GM12878 (cell line): ENCODE measurements around the gene GFOD2. TPM values are rescaled to one million over a fixed set of nuclear protein-coding genes. Genes with fewer than 3 reads are reported as not detected.

Source experiments
- ATAC-seq: fragments of 200-7000 bp; cut with Tn5 transposase; 3 replicates; pipeline ENCODE4 v1.9.1; 2020; ENCODE audit warnings: mild to moderate bottlenecking, moderate library complexity
- BruUV-seq: library from RNA; stranded (reverse); fragments of 400-500 nt; replicated peaks from 2 replicates; lab custom pipeline; 2021; lab: Mats Ljungman, UMichigan
- CTCF ChIA-PET: fragments of 300-600 bp; sonication (Branson Sonifier 250); formaldehyde crosslinking; extraction: SDS; loops from one replicate; lab custom pipeline; 2021; ENCODE audit warnings: inconsistent platforms; lab: Yijun Ruan, JAX
- POLR2A ChIA-PET: fragments of 350-600 bp; formaldehyde crosslinking; extraction: SDS; loops from one replicate; lab custom pipeline; 2021; ENCODE audit warnings: inconsistent platforms; lab: Charles Lee
- RAD21 ChIA-PET: fragments of 300-600 bp; sonication (Branson Sonifier 250); formaldehyde crosslinking; loops from one replicate; lab custom pipeline; 2023; ENCODE audit warnings: antibody characterized with exemption; ENCODE audit not compliant: unreplicated experiment; lab: Charles Lee
- SMC1A ChIA-PET: fragments of 300-600 bp; sonication (Branson Sonifier 250); formaldehyde crosslinking; loops from one replicate; lab custom pipeline; 2023; ENCODE audit not compliant: unreplicated experiment, uncharacterized antibody; lab: Charles Lee
- DNase-seq: peaks from one replicate; pipeline ENCODE4 v3.0.0-alpha.2; 2011; ENCODE audit warnings: low read depth, low spot score
- FAIRE-seq: peaks from 3 replicates; lab custom pipeline; 2011; peaks lifted over from hg19 to GRCh38; lab: Jason Lieb, UNC
- H2AFZ ChIP-seq: 2 replicates; pipeline ENCODE4 v1.6.0; 2011; ENCODE audit warnings: low read depth, low read length, control low read depth; ENCODE audit not compliant: control insufficient read depth
- H3K27ac ChIP-seq: 2 replicates; pipeline ENCODE4 v1.5.1; 2011; ENCODE audit warnings: control low read depth; ENCODE audit not compliant: control insufficient read depth, insufficient read depth
- H3K27me3 ChIP-seq, 2 experiments: replicated peaks in 1 of 2; 2 replicates each; pipeline versions ENCODE4 v1.6.0 to v1.6.1; 2011; ENCODE audit warnings: low read length in 1 of 2; ENCODE audit not compliant: control insufficient read depth in 2 of 2, insufficient read depth in 2 of 2
- H3K36me3 ChIP-seq, 2 experiments: 2 replicates each; pipeline ENCODE4 v1.5.1; 2011; ENCODE audit warnings: low read length in 1 of 2; ENCODE audit not compliant: control insufficient read depth in 2 of 2, insufficient read depth in 2 of 2
- H3K4me1 ChIP-seq: 2 replicates; pipeline ENCODE4 v1.6.1; 2011; ENCODE audit warnings: mild to moderate bottlenecking, low read length, moderate library complexity, mixed read lengths; ENCODE audit not compliant: control insufficient read depth, insufficient read depth
- H3K4me2 ChIP-seq: 2 replicates; pipeline ENCODE4 v1.6.0; 2011; ENCODE audit warnings: control low read depth; ENCODE audit not compliant: control insufficient read depth, insufficient read depth
- H3K4me3 ChIP-seq: fragments of 200-600 bp; sonication (generic); 2 replicates; pipeline ENCODE4 v1.5.1; 2016
- H3K79me2 ChIP-seq: 2 replicates; pipeline ENCODE4 v1.6.0; 2011; ENCODE audit warnings: low read length; ENCODE audit not compliant: control insufficient read depth, insufficient read depth
- H3K9ac ChIP-seq: 2 replicates; pipeline ENCODE4 v1.8.0; 2011; ENCODE audit warnings: low read length, control low read depth, mixed read lengths; ENCODE audit not compliant: control insufficient read depth, insufficient read depth
- H3K9me3 ChIP-seq: replicated peaks from 3 replicates; pipeline ENCODE4 v1.5.1; 2011; ENCODE audit warnings: mild to moderate bottlenecking, low read length; ENCODE audit not compliant: control insufficient read depth, insufficient read depth
- H4K20me1 ChIP-seq: 2 replicates; pipeline ENCODE4 v1.6.0; 2011; ENCODE audit not compliant: control insufficient read depth, insufficient read depth
- CHD1 ChIP-seq: IDR thresholded peaks from 2 replicates; pipeline ENCODE4 v1.6.1; 2012; ENCODE audit warnings: low read depth, low read length, improper control_type of control experiment
- HCFC1 ChIP-seq: fragments of 150-350 bp; IDR thresholded peaks from 2 replicates; pipeline ENCODE4 v1.6.1; 2014; ENCODE audit warnings: low read length
- KLF5 ChIP-seq: fragments of 450-650 bp; IDR thresholded peaks from 2 replicates; pipeline ENCODE4 v1.6.1; 2014; ENCODE audit warnings: mild to moderate bottlenecking; ENCODE audit not compliant: partially characterized antibody
- MTA2 ChIP-seq: fragments of 450-650 bp; IDR thresholded peaks from 2 replicates; pipeline ENCODE4 v1.6.1; 2016; ENCODE audit warnings: low read depth, mild to moderate bottlenecking, moderate library complexity
- MXI1 ChIP-seq: fragments of 150-350 bp; IDR thresholded peaks from 2 replicates; pipeline ENCODE4 v1.6.1; 2011; ENCODE audit warnings: low read depth, mild to moderate bottlenecking, inconsistent platforms, low read length, improper control_type of control experiment
- NBN ChIP-seq: fragments of 450-650 bp; IDR thresholded peaks from 2 replicates; pipeline ENCODE4 v1.6.1; 2016
- POU2F2 ChIP-seq: IDR thresholded peaks from 3 replicates; pipeline ENCODE4 v1.6.1; 2011; ENCODE audit warnings: low read depth, mild to moderate bottlenecking, low read length, borderline replicate concordance
- SKIL ChIP-seq: fragments of 450-650 bp; IDR thresholded peaks from 2 replicates; pipeline ENCODE4 v1.6.1; 2017; ENCODE audit warnings: mild to moderate bottlenecking, low read depth, inconsistent platforms; ENCODE audit not compliant: poor library complexity, severe bottlenecking
- TCF12 ChIP-seq: IDR thresholded peaks from 2 replicates; pipeline ENCODE4 v1.6.1; 2011; ENCODE audit warnings: low read depth, mild to moderate bottlenecking, low read length
- WGBS: methylation state at CpG from one replicate; pipeline ENCODE4 v1.1.6; 2016; ENCODE audit warnings: low lambda C conversion rate; ENCODE audit not compliant: insufficient replicate concordance, insufficient coverage; ENCODE audit errors: missing lambda C conversion rate; 5-methylcytosine and 5-hydroxymethylcytosine counted together
- in situ Hi-C: fragments of 300-500 bp; cut with MboI; formaldehyde crosslinking; loops from 9 replicates; pipeline ENCODE4 v1.14.3; 2018; ENCODE audit warnings: mixed read lengths
- intact Hi-C: fragments of 100-400 bp; cut with micrococcal nuclease; formaldehyde crosslinking; loops from one replicate; pipeline ENCODE4 v1.14.2; 2022; ENCODE audit not compliant: unreplicated experiment
- polyA plus RNA-seq, 11 experiments: library from polyadenylated mRNA; depleted of rRNA in 4 of 11; unstranded in 6 of 11; stranded (reverse) in 5 of 11; fragments of >200 nt; fragmentation: Nextera tagmentation in 4 of 11; fragmentation: Illumina TruSeq in 1 of 11; extraction: Ambion mirVana in 4 of 11; extraction: Trizol in 1 of 11; gene quantifications; 1 replicate in 1 of 11; 2 replicates in 10 of 11; pipeline versions ENCODE4 v1.2.1 to v1.2.3, GENCODE V29; 2011 to 2016; ENCODE audit warnings: inconsistent platforms in 2 of 11, missing spikeins in 2 of 11, low read depth in 1 of 11
- total RNA-seq, 4 experiments: library from RNA; depleted of rRNA in 3 of 4; stranded (reverse); fragments of >200 nt in 3 of 4; fragmentation: Illumina TruSeq in 1 of 4; extraction: Trizol in 1 of 4; gene quantifications; 2 replicates each; pipeline versions ENCODE4 v1.2.1 to v1.2.3, GENCODE V29; 2013 to 2021
- TF ChIP-seq, protein P1 (sequence below): IDR thresholded peaks from 2 replicates; pipeline ENCODE4 v1.6.1; 2012; ENCODE audit warnings: improper control_type of control experiment, low read depth, low read length; ENCODE audit not compliant: insufficient replicate concordance

GFOD2 gene
- total and polyA plus RNA-seq, 10 of the 15 experiments (the other 5 are each of a cell fraction or from before 2014, with no cell fraction given), result 2.0 to 15.9 (median 12.0) TPM

- intact Hi-C loops, result no loop called here
- SMC1A ChIA-PET, result interaction anchor here (7.6 kb wide), 1 partner anchor 126 kb away, joined by 41 read pairs; no protein-coding TSS in a partner anchor
- TF ChIP-seq KLF5 (no peak), POU2F2 (no peak), CHD1 (no peak), MTA2 (no peak), NBN (no peak), MXI1 (no peak), SKIL (no peak), HCFC1 (no peak), TCF12 (no peak)
- TF ChIP-seq, protein P1, sequence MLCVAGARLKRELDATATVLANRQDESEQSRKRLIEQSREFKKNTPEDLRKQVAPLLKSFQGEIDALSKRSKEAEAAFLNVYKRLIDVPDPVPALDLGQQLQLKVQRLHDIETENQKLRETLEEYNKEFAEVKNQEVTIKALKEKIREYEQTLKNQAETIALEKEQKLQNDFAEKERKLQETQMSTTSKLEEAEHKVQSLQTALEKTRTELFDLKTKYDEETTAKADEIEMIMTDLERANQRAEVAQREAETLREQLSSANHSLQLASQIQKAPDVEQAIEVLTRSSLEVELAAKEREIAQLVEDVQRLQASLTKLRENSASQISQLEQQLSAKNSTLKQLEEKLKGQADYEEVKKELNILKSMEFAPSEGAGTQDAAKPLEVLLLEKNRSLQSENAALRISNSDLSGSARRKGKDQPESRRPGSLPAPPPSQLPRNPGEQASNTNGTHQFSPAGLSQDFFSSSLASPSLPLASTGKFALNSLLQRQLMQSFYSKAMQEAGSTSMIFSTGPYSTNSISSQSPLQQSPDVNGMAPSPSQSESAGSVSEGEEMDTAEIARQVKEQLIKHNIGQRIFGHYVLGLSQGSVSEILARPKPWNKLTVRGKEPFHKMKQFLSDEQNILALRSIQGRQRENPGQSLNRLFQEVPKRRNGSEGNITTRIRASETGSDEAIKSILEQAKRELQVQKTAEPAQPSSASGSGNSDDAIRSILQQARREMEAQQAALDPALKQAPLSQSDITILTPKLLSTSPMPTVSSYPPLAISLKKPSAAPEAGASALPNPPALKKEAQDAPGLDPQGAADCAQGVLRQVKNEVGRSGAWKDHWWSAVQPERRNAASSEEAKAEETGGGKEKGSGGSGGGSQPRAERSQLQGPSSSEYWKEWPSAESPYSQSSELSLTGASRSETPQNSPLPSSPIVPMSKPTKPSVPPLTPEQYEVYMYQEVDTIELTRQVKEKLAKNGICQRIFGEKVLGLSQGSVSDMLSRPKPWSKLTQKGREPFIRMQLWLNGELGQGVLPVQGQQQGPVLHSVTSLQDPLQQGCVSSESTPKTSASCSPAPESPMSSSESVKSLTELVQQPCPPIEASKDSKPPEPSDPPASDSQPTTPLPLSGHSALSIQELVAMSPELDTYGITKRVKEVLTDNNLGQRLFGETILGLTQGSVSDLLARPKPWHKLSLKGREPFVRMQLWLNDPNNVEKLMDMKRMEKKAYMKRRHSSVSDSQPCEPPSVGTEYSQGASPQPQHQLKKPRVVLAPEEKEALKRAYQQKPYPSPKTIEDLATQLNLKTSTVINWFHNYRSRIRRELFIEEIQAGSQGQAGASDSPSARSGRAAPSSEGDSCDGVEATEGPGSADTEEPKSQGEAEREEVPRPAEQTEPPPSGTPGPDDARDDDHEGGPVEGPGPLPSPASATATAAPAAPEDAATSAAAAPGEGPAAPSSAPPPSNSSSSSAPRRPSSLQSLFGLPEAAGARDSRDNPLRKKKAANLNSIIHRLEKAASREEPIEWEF, result no peak
- TF ChIP-seq, all 136 proteins: peak for 0
Observed at GRCh38 chr16:67647111-67647651, 71.9 kb downstream of the GFOD2 start.

More at GRCh38 chr16:67647111-67647651, 71.9 kb downstream of the GFOD2 start:
- DNase-seq, result no peak
- WGBS, result 83% methylated on average over 15 of the region's 15 CpGs
- Histone ChIP-seq H3K9me3 (no peaks in the 10 kb centered on the region), H3K79me2 (peaks cover 11% of the 10 kb centered on the region), H3K4me2 (no peak overlapping the region), H3K9ac (no peak overlapping the region), H3K36me3 (peaks cover 0 to 3% of the 10 kb centered on the region in 2 experiments; a peak in 3 of 4 replicates), H2AFZ (no peak overlapping the region), H4K20me1 (no peaks in the 10 kb centered on the region), H3K4me1 (peaks cover 11% of the 10 kb centered on the region; the same call in 1 of the 2 replicates), H3K27ac (no peak overlapping the region), H3K4me3 (no peak overlapping the region), H3K27me3 (no peaks in the 10 kb centered on the region)
- in situ Hi-C loops, result no loop called here
- ChIA-PET RAD21 (interaction anchor here (0.9 kb wide), 1 partner anchor 23 kb away, joined by 3 read pairs; no protein-coding TSS in a partner anchor), POLR2A (no interaction called here), CTCF (interaction anchor here (1.5 to 9.0 kb wide), 4 partner anchors 13 to 127 kb away, joined by 4 to 138 read pairs (median 60); partner anchors contain the start of gene ACD)
- BruUV-seq, result no TSS peak
- no peak for ATAC-seq
- FAIRE-seq, result no peak
